WTC11 (cell line): ENCODE measurements around the gene HACE1. TPM values are rescaled to one million over a fixed set of nuclear protein-coding genes. Genes with fewer than 3 reads are reported as not detected.

ENCODE experiments used
- ATAC-seq: fragments of 200-7000 bp; cut with Tn5 transposase; 2 replicates; pipeline ENCODE4 v1.10.0; 2021; ENCODE audit warnings: mild to moderate bottlenecking, moderate library complexity
- CTCF ChIA-PET: fragments of 300-600 bp; sonication (Branson Sonifier 250); formaldehyde crosslinking; loops from one replicate; lab custom pipeline; 2021; ENCODE audit warnings: antibody characterized with exemption; lab: Charles Lee
- POLR2A ChIA-PET: fragments of 350-600 bp; sonication (Branson Sonifier 250); formaldehyde crosslinking; loops from one replicate; lab custom pipeline; 2021; ENCODE audit warnings: antibody characterized with exemption; lab: Charles Lee
- DNase-seq: peaks from one replicate; pipeline ENCODE4 v3.0.0; 2021; ENCODE audit warnings: low spot score
- H3K27ac Mint-ChIP-seq: 2 replicates; pipeline ENCODE4 v1.8.0; 2021; ENCODE audit warnings: mixed read lengths
- H3K27me3 Mint-ChIP-seq: 2 replicates; pipeline ENCODE4 v1.8.0; 2021; ENCODE audit warnings: low read depth, mild to moderate bottlenecking, moderate library complexity, mixed read lengths
- H3K36me3 Mint-ChIP-seq: 2 replicates; pipeline ENCODE4 v1.8.0; 2021; ENCODE audit warnings: mixed read lengths
- H3K4me1 Mint-ChIP-seq: 2 replicates; pipeline ENCODE4 v1.8.0; 2022; ENCODE audit warnings: mixed read lengths
- H3K4me3 Mint-ChIP-seq: 2 replicates; pipeline ENCODE4 v1.8.0; 2021; ENCODE audit warnings: mild to moderate bottlenecking, moderate library complexity, mixed read lengths
- H3K9me3 Mint-ChIP-seq: 2 replicates; pipeline ENCODE4 v1.8.0; 2021; ENCODE audit warnings: mixed read lengths
- ATF1 ChIP-seq: sonication (generic); formaldehyde crosslinking; IDR thresholded peaks from 2 replicates; pipeline ENCODE4 v1.8.1; 2023; ENCODE audit warnings: mild to moderate bottlenecking, moderate library complexity, missing genetic modification reagents
- CREB1 ChIP-seq: sonication (generic); formaldehyde crosslinking; IDR thresholded peaks from 2 replicates; pipeline ENCODE4 v1.8.0; 2023; ENCODE audit warnings: mild to moderate bottlenecking, missing genetic modification reagents
- CREM ChIP-seq: sonication (generic); formaldehyde crosslinking; IDR thresholded peaks from 2 replicates; pipeline ENCODE4 v1.8.1; 2022; ENCODE audit warnings: mild to moderate bottlenecking, missing genetic modification reagents, moderate library complexity
- CTCF ChIP-seq: fragments of 200-600 bp; IDR thresholded peaks from 2 replicates; pipeline ENCODE4 v1.8.0; 2022; ENCODE audit warnings: antibody characterized with exemption
- E2F5 ChIP-seq: sonication (generic); formaldehyde crosslinking; IDR thresholded peaks from 2 replicates; pipeline ENCODE4 v1.8.1; 2022; ENCODE audit warnings: mild to moderate bottlenecking, moderate library complexity, missing genetic modification reagents
- ETV6 ChIP-seq: sonication (generic); formaldehyde crosslinking; IDR thresholded peaks from 2 replicates; pipeline ENCODE4 v1.8.1; 2022; ENCODE audit warnings: mild to moderate bottlenecking, missing genetic modification reagents
- FOXJ3 ChIP-seq: sonication (generic); formaldehyde crosslinking; IDR thresholded peaks from 2 replicates; pipeline ENCODE4 v1.9.0; 2021; ENCODE audit warnings: missing genetic modification reagents, mild to moderate bottlenecking, borderline replicate concordance
- FOXK1 ChIP-seq: sonication (generic); formaldehyde crosslinking; IDR thresholded peaks from 2 replicates; pipeline ENCODE4 v1.8.0; 2022; ENCODE audit warnings: mild to moderate bottlenecking, moderate library complexity, missing genetic modification reagents
- FOXP1 ChIP-seq: sonication (generic); formaldehyde crosslinking; IDR thresholded peaks from 2 replicates; pipeline ENCODE4 v1.8.0; 2022; ENCODE audit warnings: missing genetic modification reagents, mild to moderate bottlenecking, moderate library complexity, borderline replicate concordance
- FOXP4 ChIP-seq: sonication (generic); formaldehyde crosslinking; IDR thresholded peaks from 2 replicates; pipeline ENCODE4 v1.8.0; 2022; ENCODE audit warnings: mild to moderate bottlenecking, missing genetic modification reagents
- IRF2 ChIP-seq: sonication (generic); formaldehyde crosslinking; IDR thresholded peaks from 2 replicates; pipeline ENCODE4 v1.8.0; 2022; ENCODE audit warnings: low read depth, missing genetic modification reagents, borderline replicate concordance
- PRDM15 ChIP-seq: sonication (generic); formaldehyde crosslinking; IDR thresholded peaks from 2 replicates; pipeline ENCODE4 v1.8.0; 2022; ENCODE audit warnings: missing genetic modification reagents
- PRRX2 ChIP-seq: fragments of 250-450 bp; sonication (Bioruptor Pico); IDR thresholded peaks from 2 replicates; pipeline ENCODE4 v1.8.0; 2021; ENCODE audit warnings: mild to moderate bottlenecking
- RELA ChIP-seq: sonication (generic); formaldehyde crosslinking; IDR thresholded peaks from 2 replicates; pipeline ENCODE4 v1.8.1; 2022; ENCODE audit warnings: missing genetic modification reagents, mild to moderate bottlenecking, borderline replicate concordance
- SOX15 ChIP-seq: fragments of 250-450 bp; sonication (Bioruptor Pico); IDR thresholded peaks from 2 replicates; pipeline ENCODE4 v1.9.0; 2021; ENCODE audit warnings: mild to moderate bottlenecking
- ZNF121 ChIP-seq: sonication (generic); formaldehyde crosslinking; IDR thresholded peaks from 2 replicates; pipeline ENCODE4 v1.8.0; 2023; ENCODE audit warnings: missing genetic modification reagents
- ZNF232 ChIP-seq: sonication (generic); formaldehyde crosslinking; IDR thresholded peaks from 2 replicates; pipeline ENCODE4 v1.8.0; 2022; ENCODE audit warnings: mild to moderate bottlenecking, missing genetic modification reagents
- ZNF512 ChIP-seq: sonication (generic); formaldehyde crosslinking; IDR thresholded peaks from 2 replicates; pipeline ENCODE4 v1.8.1; 2022; ENCODE audit warnings: missing genetic modification reagents, borderline replicate concordance
- total RNA-seq: library from RNA; stranded (reverse); gene quantifications from 3 replicates; pipeline ENCODE4 v1.2.3, GENCODE V29; 2021
- TF ChIP-seq, protein P1 (sequence below): fragments of 250-450 bp; sonication (Bioruptor Pico); IDR thresholded peaks from 2 replicates; pipeline ENCODE4 v2.1.2; 2022; ENCODE audit warnings: mild to moderate bottlenecking, moderate library complexity

Gene HACE1
- total RNA-seq, 1 experiment from 2014 or later: 18.1 TPM

- H3K4me1 Mint-ChIP-seq: no peaks in the 10 kb centered on the region
- H3K9me3 Mint-ChIP-seq: no peaks in the 10 kb centered on the region
- no peaks in the 10 kb centered on the region for H3K27me3 Mint-ChIP-seq
- peaks cover 10% of the 10 kb centered on the region; the same call in 1 of the 2 replicates for H3K36me3 Mint-ChIP-seq
- H3K4me3 Mint-ChIP-seq: no peak overlapping the region
- ChIA-PET CTCF (no interaction called here), POLR2A (interaction anchor here (0.6 kb wide), 1 partner anchor 12 kb away, joined by 4 read pairs; no protein-coding TSS in a partner anchor)
- DNase-seq: no peak
- no peak for TF ChIP-seq FOXP1 (CRISPR knock-in tag)
- no peak for TF ChIP-seq IRF2
- TF ChIP-seq PRRX2 (CRISPR knock-in tag): no peak
- no peak for TF ChIP-seq RELA (CRISPR knock-in tag)
- no peak for TF ChIP-seq E2F5
- no peak for TF ChIP-seq ETV6
- no peak for TF ChIP-seq ATF1
- TF ChIP-seq FOXK1: no peak
- TF ChIP-seq, protein P1, sequence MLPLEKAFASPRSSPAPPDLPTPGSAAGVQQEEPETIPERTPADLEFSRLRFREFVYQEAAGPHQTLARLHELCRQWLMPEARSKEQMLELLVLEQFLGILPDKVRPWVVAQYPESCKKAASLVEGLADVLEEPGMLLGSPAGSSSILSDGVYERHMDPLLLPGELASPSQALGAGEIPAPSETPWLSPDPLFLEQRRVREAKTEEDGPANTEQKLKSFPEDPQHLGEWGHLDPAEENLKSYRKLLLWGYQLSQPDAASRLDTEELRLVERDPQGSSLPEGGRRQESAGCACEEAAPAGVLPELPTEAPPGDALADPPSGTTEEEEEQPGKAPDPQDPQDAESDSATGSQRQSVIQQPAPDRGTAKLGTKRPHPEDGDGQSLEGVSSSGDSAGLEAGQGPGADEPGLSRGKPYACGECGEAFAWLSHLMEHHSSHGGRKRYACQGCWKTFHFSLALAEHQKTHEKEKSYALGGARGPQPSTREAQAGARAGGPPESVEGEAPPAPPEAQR (CRISPR knock-in tag): no peak
- no peak for TF ChIP-seq ZNF121 (CRISPR knock-in tag)
- no peak for TF ChIP-seq SOX15
- TF ChIP-seq PRDM15 (CRISPR knock-in tag): no peak
- no peak for TF ChIP-seq FOXJ3 (CRISPR knock-in tag)
- TF ChIP-seq CREB1 (CRISPR knock-in tag): no peak
- no peak for TF ChIP-seq ZNF512 (CRISPR knock-in tag)
- no peak for TF ChIP-seq CREM (CRISPR knock-in tag)
- no peak for TF ChIP-seq ZNF232 (CRISPR knock-in tag)
- no peak for ATAC-seq
- H3K27ac Mint-ChIP-seq: no peak overlapping the region
Measured at GRCh38 chr6:104784884-104785283, 74.8 kb downstream of the HACE1 start.

DNA sequence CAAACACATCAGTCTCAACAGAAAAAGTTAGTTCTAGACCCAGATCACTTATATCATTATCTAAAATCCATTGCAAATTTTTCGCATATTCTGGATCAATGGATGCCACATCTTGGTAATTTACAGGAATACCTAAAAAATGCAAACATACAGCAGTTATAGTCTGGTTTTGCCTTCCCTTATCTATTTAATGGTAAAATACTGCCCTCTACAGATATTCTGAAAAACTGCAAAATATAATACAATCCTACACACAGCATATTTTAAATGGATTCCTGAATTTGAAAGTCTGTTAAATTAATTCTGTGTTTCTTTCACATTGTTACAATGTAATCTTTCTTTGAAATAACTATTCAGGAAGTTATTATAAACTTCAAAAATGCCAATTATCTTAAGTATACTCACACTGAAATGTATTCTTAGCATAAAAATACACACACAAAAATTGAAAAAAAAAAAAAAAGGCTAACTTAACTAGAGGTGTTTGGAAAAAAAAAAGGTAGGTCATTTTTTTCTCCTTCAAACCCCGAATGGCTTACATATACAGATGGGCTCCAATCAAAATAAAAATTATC lies 88.4 kb downstream of the HACE1 start:
- H3K9me3 Mint-ChIP-seq: no peaks in the 10 kb centered on the region
- peaks cover 7% of the 10 kb centered on the region for H3K4me1 Mint-ChIP-seq
- POLR2A ChIA-PET: no interaction called here
- H3K36me3 Mint-ChIP-seq: peaks cover 3% of the 10 kb centered on the region; the same call in 1 of the 2 replicates
- DNase-seq (no peak), ATAC-seq (peak; percentile 71)
- H3K27ac Mint-ChIP-seq: no peak overlapping the region
- CTCF ChIA-PET: no interaction called here
- H3K4me3 Mint-ChIP-seq: no peak overlapping the region
- H3K27me3 Mint-ChIP-seq: no peaks in the 10 kb centered on the region
- TF ChIP-seq FOXP4 (no peak), CTCF (peak; percentile 56)
- TF ChIP-seq, all 79 proteins: peak for 1
